H9 (cell line): ENCODE data around the gene SPSB3. TPM values are rescaled to one million over a fixed set of nuclear protein-coding genes. Genes with fewer than 3 reads are reported as not detected.

ENCODE experiments used
- DNase-seq: peaks from one replicate; pipeline ENCODE4 v3.0.0-alpha.2; 2017
- H2AFZ ChIP-seq: one replicate; pipeline ENCODE4 v1.6.1; 2013; ENCODE audit warnings: mild to moderate bottlenecking, low read length, control low read depth, moderate library complexity
- H2AK5ac ChIP-seq: 2 replicates; pipeline ENCODE4 v1.6.1; 2013; ENCODE audit warnings: low read length, control low read depth, mixed read lengths; ENCODE audit not compliant: insufficient read length
- H2BK120ac ChIP-seq: one replicate; pipeline ENCODE4 v1.6.1; 2013; ENCODE audit warnings: low read depth, mild to moderate bottlenecking, low read length, control low read depth, inconsistent platforms; ENCODE audit not compliant: poor library complexity, severe bottlenecking
- H2BK12ac ChIP-seq: 2 replicates; pipeline ENCODE4 v1.6.1; 2013; ENCODE audit warnings: low read length, control low read depth, mixed read lengths, low read depth; ENCODE audit not compliant: insufficient read length
- H2BK15ac ChIP-seq: 2 replicates; pipeline ENCODE4 v1.6.1; 2013; ENCODE audit warnings: low read depth, low read length, control low read depth
- H2BK20ac ChIP-seq: one replicate; pipeline ENCODE4 v1.6.1; 2013; ENCODE audit warnings: low read depth, mild to moderate bottlenecking, low read length, control low read depth, inconsistent platforms; ENCODE audit not compliant: poor library complexity, severe bottlenecking
- H2BK5ac ChIP-seq: 2 replicates; pipeline ENCODE4 v1.6.1; 2013; ENCODE audit warnings: low read length, control low read depth, mixed read lengths; ENCODE audit not compliant: insufficient read length
- H3K14ac ChIP-seq: 2 replicates; pipeline ENCODE4 v1.6.1; 2013; ENCODE audit warnings: low read length, control low read depth; ENCODE audit not compliant: insufficient read depth
- H3K18ac ChIP-seq: 2 replicates; pipeline ENCODE4 v1.6.1; 2013; ENCODE audit warnings: low read depth, mild to moderate bottlenecking, mixed read lengths, low read length, control low read depth; ENCODE audit not compliant: insufficient read length
- H3K23ac ChIP-seq: 2 replicates; pipeline ENCODE4 v1.6.1; 2013; ENCODE audit warnings: low read length, control low read depth, mixed read lengths, low read depth; ENCODE audit not compliant: insufficient read length
- H3K23me2 ChIP-seq: 2 replicates; pipeline ENCODE4 v1.6.1; 2013; ENCODE audit warnings: low read depth, mild to moderate bottlenecking, mixed read lengths, low read length, control low read depth; ENCODE audit not compliant: insufficient read length, poor library complexity, severe bottlenecking
- H3K27ac ChIP-seq: 2 replicates; pipeline ENCODE4 v1.5.1; 2013; ENCODE audit warnings: low read length, control low read depth, mixed read lengths, low read depth; ENCODE audit not compliant: insufficient read length
- H3K27me3 ChIP-seq: 2 replicates; pipeline ENCODE4 v1.6.1; 2013; ENCODE audit warnings: low read length, control low read depth, inconsistent platforms; ENCODE audit not compliant: insufficient read depth
- H3K4ac ChIP-seq: 2 replicates; pipeline ENCODE4 v1.6.1; 2013; ENCODE audit warnings: low read depth, mild to moderate bottlenecking, control low read depth, inconsistent platforms, low read length, moderate library complexity
- H3K4me1 ChIP-seq: 2 replicates; pipeline ENCODE4 v1.6.1; 2013; ENCODE audit warnings: low read length, control low read depth, inconsistent platforms; ENCODE audit not compliant: insufficient read depth
- H3K4me2 ChIP-seq: 2 replicates; pipeline ENCODE4 v1.6.1; 2013; ENCODE audit warnings: low read length, control low read depth, mixed read lengths; ENCODE audit not compliant: insufficient read length, insufficient read depth
- H3K56ac ChIP-seq: 2 replicates; pipeline ENCODE4 v1.6.1; 2013; ENCODE audit warnings: low read depth, mild to moderate bottlenecking, mixed read lengths, low read length, control low read depth; ENCODE audit not compliant: insufficient read length
- H3K79me1 ChIP-seq: 2 replicates; pipeline ENCODE4 v1.6.1; 2013; ENCODE audit warnings: low read depth, mild to moderate bottlenecking, moderate library complexity, low read length, control low read depth, inconsistent platforms; ENCODE audit not compliant: insufficient read depth, poor library complexity, severe bottlenecking
- H3K79me2 ChIP-seq: 2 replicates; pipeline ENCODE4 v1.6.1; 2013; ENCODE audit warnings: low read length, control low read depth, inconsistent platforms; ENCODE audit not compliant: insufficient read depth
- H3K9ac ChIP-seq: 2 replicates; pipeline ENCODE4 v1.6.1; 2013; ENCODE audit warnings: low read length, control low read depth, mixed read lengths; ENCODE audit not compliant: insufficient read length; ENCODE audit errors: extremely low read depth
- H3K9me3 ChIP-seq: one replicate; pipeline ENCODE4 v1.6.1; 2013; ENCODE audit warnings: low read depth, low read length, inconsistent platforms; ENCODE audit not compliant: control insufficient read depth
- H3T11ph ChIP-seq: one replicate; pipeline ENCODE4 v1.6.1; 2013; ENCODE audit warnings: mild to moderate bottlenecking, low read length, control low read depth, inconsistent platforms
- H4K20me1 ChIP-seq: one replicate; pipeline ENCODE4 v1.6.1; 2013; ENCODE audit not compliant: control insufficient read depth, insufficient read length, insufficient read depth
- H4K5ac ChIP-seq: 2 replicates; pipeline ENCODE4 v1.6.1; 2013; ENCODE audit warnings: low read depth, mild to moderate bottlenecking, mixed read lengths, low read length, control low read depth; ENCODE audit not compliant: insufficient read length
- H4K8ac ChIP-seq: replicated peaks from 2 replicates; pipeline ENCODE4 v1.6.1; 2013; ENCODE audit warnings: low read length, control low read depth, mixed read lengths, low read depth; ENCODE audit not compliant: insufficient read length
- H4K91ac ChIP-seq: 2 replicates; pipeline ENCODE4 v1.6.1; 2013; ENCODE audit warnings: low read depth, mild to moderate bottlenecking, moderate library complexity, mixed read lengths, low read length, control low read depth; ENCODE audit not compliant: insufficient read length
- H3K27ac Mint-ChIP-seq, 3 experiments: 2 replicates in 2 of 3; 3 replicates in 1 of 3; pipeline ENCODE4 v1.8.0; 2020 to 2021; ENCODE audit warnings: mixed read lengths in 3 of 3, mild to moderate bottlenecking in 1 of 3, moderate library complexity in 1 of 3
- H3K27me3 Mint-ChIP-seq: 2 replicates; pipeline ENCODE4 v1.8.0; 2021; ENCODE audit warnings: low read depth, mild to moderate bottlenecking, moderate library complexity, mixed read lengths
- H3K36me3 Mint-ChIP-seq, 3 experiments: 2 replicates in 2 of 3; 3 replicates in 1 of 3; pipeline ENCODE4 v1.8.0; 2020 to 2021; ENCODE audit warnings: low read depth in 3 of 3, mixed read lengths in 3 of 3; ENCODE audit not compliant: insufficient read depth in 1 of 3
- H3K4me1 Mint-ChIP-seq, 2 experiments: 2 replicates each; pipeline ENCODE4 v1.8.0; 2020; ENCODE audit warnings: mixed read lengths in 2 of 2
- H3K4me3 Mint-ChIP-seq, 2 experiments: 2 replicates in 1 of 2; 3 replicates in 1 of 2; pipeline ENCODE4 v1.8.0; 2020 to 2021; ENCODE audit warnings: mild to moderate bottlenecking in 2 of 2, mixed read lengths in 2 of 2, moderate library complexity in 1 of 2
- H3K9me3 Mint-ChIP-seq, 2 experiments: 2 replicates in 1 of 2; 3 replicates in 1 of 2; pipeline ENCODE4 v1.8.0; 2020; ENCODE audit warnings: mild to moderate bottlenecking in 2 of 2, mixed read lengths in 2 of 2, moderate library complexity in 1 of 2
- WGBS: extraction: QIAGEN DNeasy Blood & Tissue Kit; methylation state at CpG from one replicate; pipeline ENCODE4 v1.1.7; 2013; ENCODE audit warnings: missing lambda C conversion rate, low lambda C conversion rate, mixed read lengths; ENCODE audit not compliant: insufficient read length; ENCODE audit errors: extremely low coverage; 5-methylcytosine and 5-hydroxymethylcytosine counted together
- total RNA-seq: library from RNA; stranded (reverse); gene quantifications from 2 replicates; pipeline ENCODE4 v1.2.1, GENCODE V29; 2021
- TF ChIP-seq, protein P1 (sequence below): fragments of 200-600 bp; sonication (generic); conservative IDR thresholded peaks from 3 replicates; pipeline ENCODE4 v1.8.0; 2021; ENCODE audit warnings: antibody characterized with exemption, mild to moderate bottlenecking

The SPSB3 gene
- total RNA-seq, 1 experiment from 2014 or later = 19.9 TPM

DNA sequence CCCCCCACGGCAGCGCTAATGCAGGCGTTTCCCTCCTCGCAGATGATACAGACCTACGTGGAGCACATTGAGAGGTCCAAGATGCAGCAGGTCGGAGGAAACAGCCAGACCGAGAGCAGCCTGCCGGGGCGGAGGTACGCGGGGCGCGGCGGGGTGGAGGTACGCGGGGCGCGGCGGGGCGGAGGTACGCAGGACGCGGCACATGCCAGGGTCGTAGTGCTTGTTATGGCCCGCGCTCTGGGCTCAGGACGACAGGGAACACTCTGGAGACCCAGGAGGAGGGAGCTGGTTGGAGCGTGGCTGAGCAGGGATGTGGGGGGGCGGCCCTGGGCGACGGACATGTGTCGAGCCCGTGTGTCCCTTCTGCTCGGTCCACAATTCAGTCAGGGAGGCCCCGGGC, 52.9 kb downstream of the SPSB3 start:
- TF ChIP-seq, protein P1, sequence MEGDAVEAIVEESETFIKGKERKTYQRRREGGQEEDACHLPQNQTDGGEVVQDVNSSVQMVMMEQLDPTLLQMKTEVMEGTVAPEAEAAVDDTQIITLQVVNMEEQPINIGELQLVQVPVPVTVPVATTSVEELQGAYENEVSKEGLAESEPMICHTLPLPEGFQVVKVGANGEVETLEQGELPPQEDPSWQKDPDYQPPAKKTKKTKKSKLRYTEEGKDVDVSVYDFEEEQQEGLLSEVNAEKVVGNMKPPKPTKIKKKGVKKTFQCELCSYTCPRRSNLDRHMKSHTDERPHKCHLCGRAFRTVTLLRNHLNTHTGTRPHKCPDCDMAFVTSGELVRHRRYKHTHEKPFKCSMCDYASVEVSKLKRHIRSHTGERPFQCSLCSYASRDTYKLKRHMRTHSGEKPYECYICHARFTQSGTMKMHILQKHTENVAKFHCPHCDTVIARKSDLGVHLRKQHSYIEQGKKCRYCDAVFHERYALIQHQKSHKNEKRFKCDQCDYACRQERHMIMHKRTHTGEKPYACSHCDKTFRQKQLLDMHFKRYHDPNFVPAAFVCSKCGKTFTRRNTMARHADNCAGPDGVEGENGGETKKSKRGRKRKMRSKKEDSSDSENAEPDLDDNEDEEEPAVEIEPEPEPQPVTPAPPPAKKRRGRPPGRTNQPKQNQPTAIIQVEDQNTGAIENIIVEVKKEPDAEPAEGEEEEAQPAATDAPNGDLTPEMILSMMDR = no peak
- H3K9ac ChIP-seq = no peak overlapping the region
- H3K36me3 Mint-ChIP-seq = peaks cover 2 to 25% (median 22%) of the 10 kb centered on the region in 3 experiments; a peak in 6 of 7 replicates
- H3K9me3 ChIP-seq = no peaks in the 10 kb centered on the region
- no peak overlapping the region for H2AFZ ChIP-seq
- no peak overlapping the region for H3K27ac ChIP-seq
- DNase-seq = no peak
- no peaks in the 10 kb centered on the region for H3K4me1 ChIP-seq
- no peak overlapping the region for H2BK12ac ChIP-seq
- H4K91ac ChIP-seq = no peak overlapping the region
- H4K20me1 ChIP-seq = no peaks in the 10 kb centered on the region
- H3K14ac ChIP-seq = no peak overlapping the region
- no peak overlapping the region for H3T11ph ChIP-seq
- H3K79me2 ChIP-seq = no peaks in the 10 kb centered on the region
- no peak overlapping the region for H3K18ac ChIP-seq
- H3K4me1 Mint-ChIP-seq = no peaks in the 10 kb centered on the region
- H3K4me3 Mint-ChIP-seq = no peak overlapping the region
- H3K4ac ChIP-seq = no peak overlapping the region
- no peak overlapping the region for H3K4me2 ChIP-seq
- no peak overlapping the region for H2BK120ac ChIP-seq
- no peaks in the 10 kb centered on the region for H3K27me3 Mint-ChIP-seq
- H3K27ac Mint-ChIP-seq = peak overlapping the region in 1 of 3 experiments; percentile 84; a peak in 1 of 7 replicates
- no peak overlapping the region for H4K8ac ChIP-seq
- H3K9me3 Mint-ChIP-seq = no peaks in the 10 kb centered on the region
- H2BK5ac ChIP-seq = no peak overlapping the region
- H3K27me3 ChIP-seq = no peaks in the 10 kb centered on the region
- no peak overlapping the region for H4K5ac ChIP-seq
- no peaks in the 10 kb centered on the region for H3K23me2 ChIP-seq
- no peak overlapping the region for H2BK15ac ChIP-seq
- H2AK5ac ChIP-seq = no peak overlapping the region
- no peak overlapping the region for H3K56ac ChIP-seq
- WGBS = no CpG with 5 or more reads among the region's 35 CpGs
- H3K23ac ChIP-seq = no peak overlapping the region
- H2BK20ac ChIP-seq = no peak overlapping the region
- H3K79me1 ChIP-seq = no peaks in the 10 kb centered on the region
